Tibial nerve (tissue), 3 donors: ENCODE data around the gene IRF5.

Source experiments
- POLR2A ChIP-seq, 2 donors: fragments of 450-650 bp; IDR thresholded peaks; one replicate each; pipeline ENCODE4 v1.6.1; 2017; ENCODE audit warnings: antibody characterized with exemption in 2 of 2, mild to moderate bottlenecking in 2 of 2, moderate library complexity in 2 of 2
- TF ChIP-seq, protein P1 (sequence below), 5 experiments: fragments of 200-600 bp in 3 of 5; fragments of 450-650 bp in 2 of 5; sonication (generic) in 3 of 5; IDR thresholded peaks; one replicate each; pipeline ENCODE4 v1.5.1; 2016 to 2019; ENCODE audit warnings: antibody characterized with exemption in 5 of 5, mild to moderate bottlenecking in 3 of 5, moderate library complexity in 2 of 5

DNA sequence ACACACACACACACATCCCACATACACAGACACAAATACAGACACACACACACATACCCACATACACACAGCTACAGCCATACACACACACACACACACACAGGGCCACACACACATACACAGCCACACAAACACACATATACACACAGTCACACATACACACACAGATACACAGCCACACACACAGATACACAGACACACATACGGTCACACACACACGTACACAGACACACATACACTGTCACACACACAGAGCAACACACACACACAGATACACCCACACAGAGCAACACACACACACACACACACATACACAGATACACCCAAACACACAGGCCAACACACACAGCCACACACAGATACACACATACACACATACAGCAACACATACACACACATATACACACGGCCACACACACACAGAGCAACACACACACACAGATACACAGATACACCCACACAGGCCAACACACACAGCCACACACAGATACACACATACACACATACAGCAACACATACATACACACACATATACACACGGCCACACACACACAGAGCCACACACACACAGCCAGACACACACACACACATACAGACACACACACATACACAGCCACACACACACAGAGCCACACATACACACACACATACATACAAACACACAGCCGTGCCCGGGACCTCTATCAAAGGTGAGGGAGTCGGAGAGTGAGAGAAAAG lies 49.5 kb upstream of the IRF5 start:
- TF ChIP-seq, protein P1, sequence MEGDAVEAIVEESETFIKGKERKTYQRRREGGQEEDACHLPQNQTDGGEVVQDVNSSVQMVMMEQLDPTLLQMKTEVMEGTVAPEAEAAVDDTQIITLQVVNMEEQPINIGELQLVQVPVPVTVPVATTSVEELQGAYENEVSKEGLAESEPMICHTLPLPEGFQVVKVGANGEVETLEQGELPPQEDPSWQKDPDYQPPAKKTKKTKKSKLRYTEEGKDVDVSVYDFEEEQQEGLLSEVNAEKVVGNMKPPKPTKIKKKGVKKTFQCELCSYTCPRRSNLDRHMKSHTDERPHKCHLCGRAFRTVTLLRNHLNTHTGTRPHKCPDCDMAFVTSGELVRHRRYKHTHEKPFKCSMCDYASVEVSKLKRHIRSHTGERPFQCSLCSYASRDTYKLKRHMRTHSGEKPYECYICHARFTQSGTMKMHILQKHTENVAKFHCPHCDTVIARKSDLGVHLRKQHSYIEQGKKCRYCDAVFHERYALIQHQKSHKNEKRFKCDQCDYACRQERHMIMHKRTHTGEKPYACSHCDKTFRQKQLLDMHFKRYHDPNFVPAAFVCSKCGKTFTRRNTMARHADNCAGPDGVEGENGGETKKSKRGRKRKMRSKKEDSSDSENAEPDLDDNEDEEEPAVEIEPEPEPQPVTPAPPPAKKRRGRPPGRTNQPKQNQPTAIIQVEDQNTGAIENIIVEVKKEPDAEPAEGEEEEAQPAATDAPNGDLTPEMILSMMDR (IDR thresholded peaks at IDR 0.05): no peak
- TF ChIP-seq POLR2A (IDR thresholded peaks at IDR 0.05): no peak
